T-helper 2 cell (primary cell): ENCODE measurements around the gene DLG2.

ENCODE experiments used
- DNase-seq, 5 experiments: peaks; one replicate each; pipeline versions ENCODE4 v3.0.0 to v3.0.0-alpha.2; 2012 to 2022

Gene DLG2

GRCh38 chr11:84724256-84724655 is 902.9 kb downstream of the DLG2 start:
- DNase-seq: no peak

- DNase-seq: no peak
Observed at GRCh38 chr11:84722583-84723108, 904.5 kb downstream of the DLG2 start.

- peak in 1 of 5 experiments; percentile 3 for DNase-seq
Observed at GRCh38 chr11:84721561-84721961, 905.6 kb downstream of the DLG2 start.

- no peak for DNase-seq
Observed at GRCh38 chr11:84720706-84721402, 906.3 kb downstream of the DLG2 start.

GRCh38 chr11:84719935-84720577 is 907.1 kb downstream of the DLG2 start:
- DNase-seq: no peak

GRCh38 chr11:84714316-84714780 is 912.8 kb downstream of the DLG2 start:
- DNase-seq: peak in 2 of 5 experiments; percentile 4 to 58

GRCh38 chr11:84691830-84692229 is 935.3 kb downstream of the DLG2 start:
- DNase-seq: no peak

GRCh38 chr11:84687433-84687832 is 939.7 kb downstream of the DLG2 start:
- no peak for DNase-seq

- DNase-seq: no peak
Observed at GRCh38 chr11:84686716-84687115, 940.4 kb downstream of the DLG2 start.

- DNase-seq: no peak
Observed at GRCh38 chr11:84685976-84686375, 941.2 kb downstream of the DLG2 start.

- DNase-seq: no peak
Observed at GRCh38 chr11:84685149-84685548, 942.0 kb downstream of the DLG2 start.

GRCh38 chr11:84681456-84681855 is 945.7 kb downstream of the DLG2 start:
- DNase-seq: no peak

GRCh38 chr11:84675396-84676025 is 951.6 kb downstream of the DLG2 start:
- no peak for DNase-seq

GRCh38 chr11:84673753-84674152 is 953.4 kb downstream of the DLG2 start:
- no peak for DNase-seq

- no peak for DNase-seq
Observed at GRCh38 chr11:84671325-84671999, 955.7 kb downstream of the DLG2 start.

- DNase-seq: no peak
Observed at GRCh38 chr11:84663731-84664130, 963.4 kb downstream of the DLG2 start.

- no peak for DNase-seq
Observed at GRCh38 chr11:84660257-84660977, 966.7 kb downstream of the DLG2 start.

GRCh38 chr11:84655712-84656111 is 971.4 kb downstream of the DLG2 start:
- DNase-seq: no peak

GRCh38 chr11:84648471-84648870 is 978.7 kb downstream of the DLG2 start:
- no peak for DNase-seq

GRCh38 chr11:84645988-84646694 is 981.0 kb downstream of the DLG2 start:
- DNase-seq: no peak

- no peak for DNase-seq
Observed at GRCh38 chr11:84642500-84642899, 984.6 kb downstream of the DLG2 start.

- no peak for DNase-seq
Observed at GRCh38 chr11:84634309-84634708, 992.8 kb downstream of the DLG2 start.
